HuH-7.5 (cell line): ENCODE results near the gene SHKBP1.

ENCODE experiments used
- DNase-seq: peaks from one replicate; pipeline ENCODE4 v3.0.0; 2011; ENCODE audit warnings: low spot score

The SHKBP1 gene

GRCh38 chr19:40601134-40601974 is 24.7 kb downstream of the SHKBP1 start, which contains the start of gene LTBP4:
LTBP4 (plus strand) TSS chr19:40601369; CDS start chr19:40601388, 19 bp downstream.
- DNase-seq: no peak

GRCh38 chr19:40603071-40603388 is 26.4 kb downstream of the SHKBP1 start:
- DNase-seq: no peak

- peak; percentile 100 for DNase-seq
Observed at GRCh38 chr19:40603389-40604170, 26.9 kb downstream of the SHKBP1 start.

- DNase-seq: no peak
Observed at GRCh38 chr19:40604171-40604646, 27.5 kb downstream of the SHKBP1 start.

DNA sequence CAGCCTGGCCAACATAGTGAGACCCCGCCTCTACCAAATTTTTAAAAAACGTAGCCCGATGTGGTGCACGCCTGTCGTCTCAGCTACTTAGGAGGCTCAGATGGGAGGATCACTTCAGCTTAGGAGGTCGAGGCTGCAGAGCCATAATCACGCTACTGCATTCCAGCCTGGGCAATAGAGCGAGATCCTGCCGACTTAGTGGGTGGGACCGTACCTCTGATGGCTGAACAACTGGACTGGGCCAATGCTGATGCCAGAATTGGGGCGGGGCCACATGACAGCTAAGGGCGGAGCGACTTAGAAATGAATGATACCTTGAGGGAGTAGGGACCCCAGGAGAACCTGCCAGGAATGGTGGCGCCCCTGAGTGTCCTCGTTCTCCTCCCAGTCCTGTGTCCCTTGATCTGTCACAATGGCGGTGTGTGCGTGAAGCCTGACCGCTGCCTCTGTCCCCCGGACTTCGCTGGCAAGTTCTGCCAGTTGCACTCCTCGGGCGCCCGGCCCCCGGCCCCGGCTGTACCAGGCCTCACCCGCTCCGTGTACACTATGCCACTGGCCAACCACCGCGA is 28.1 kb downstream of the SHKBP1 start:
- DNase-seq: no peak

DNA sequence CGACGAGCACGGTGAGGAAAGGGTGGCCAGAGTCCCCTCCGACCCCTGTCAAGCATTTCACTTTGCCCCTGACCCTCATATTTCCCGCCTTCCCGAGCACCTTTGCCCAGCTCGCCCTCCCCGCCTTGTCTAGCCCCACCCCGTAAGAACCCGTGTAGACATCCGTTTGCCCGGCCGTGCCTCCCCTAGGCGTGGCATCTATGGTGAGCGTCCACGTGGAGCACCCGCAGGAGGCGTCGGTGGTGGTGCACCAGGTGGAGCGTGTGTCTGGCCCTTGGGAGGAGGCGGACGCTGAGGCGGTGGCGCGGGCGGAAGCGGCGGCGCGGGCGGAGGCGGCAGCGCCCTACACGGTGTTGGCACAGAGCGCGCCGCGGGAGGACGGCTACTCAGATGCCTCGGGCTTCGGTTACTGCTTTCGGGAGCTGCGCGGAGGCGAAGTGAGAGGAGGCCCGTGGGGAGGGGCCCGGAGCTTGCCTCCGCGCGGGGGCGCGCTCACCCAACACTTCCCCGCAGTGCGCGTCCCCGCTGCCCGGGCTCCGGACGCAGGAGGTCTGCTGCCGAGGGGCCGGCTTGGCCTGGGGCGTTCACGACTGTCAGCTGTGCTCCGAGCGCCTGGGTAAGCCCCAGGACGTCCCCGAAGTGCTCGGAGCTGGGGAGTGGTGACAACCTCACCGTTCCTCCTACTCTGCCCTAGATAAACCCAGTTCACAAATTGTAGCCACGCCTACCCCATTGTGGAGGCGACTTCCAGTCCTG is 28.7 kb downstream of the SHKBP1 start:
- peak; percentile 88 for DNase-seq

DNA sequence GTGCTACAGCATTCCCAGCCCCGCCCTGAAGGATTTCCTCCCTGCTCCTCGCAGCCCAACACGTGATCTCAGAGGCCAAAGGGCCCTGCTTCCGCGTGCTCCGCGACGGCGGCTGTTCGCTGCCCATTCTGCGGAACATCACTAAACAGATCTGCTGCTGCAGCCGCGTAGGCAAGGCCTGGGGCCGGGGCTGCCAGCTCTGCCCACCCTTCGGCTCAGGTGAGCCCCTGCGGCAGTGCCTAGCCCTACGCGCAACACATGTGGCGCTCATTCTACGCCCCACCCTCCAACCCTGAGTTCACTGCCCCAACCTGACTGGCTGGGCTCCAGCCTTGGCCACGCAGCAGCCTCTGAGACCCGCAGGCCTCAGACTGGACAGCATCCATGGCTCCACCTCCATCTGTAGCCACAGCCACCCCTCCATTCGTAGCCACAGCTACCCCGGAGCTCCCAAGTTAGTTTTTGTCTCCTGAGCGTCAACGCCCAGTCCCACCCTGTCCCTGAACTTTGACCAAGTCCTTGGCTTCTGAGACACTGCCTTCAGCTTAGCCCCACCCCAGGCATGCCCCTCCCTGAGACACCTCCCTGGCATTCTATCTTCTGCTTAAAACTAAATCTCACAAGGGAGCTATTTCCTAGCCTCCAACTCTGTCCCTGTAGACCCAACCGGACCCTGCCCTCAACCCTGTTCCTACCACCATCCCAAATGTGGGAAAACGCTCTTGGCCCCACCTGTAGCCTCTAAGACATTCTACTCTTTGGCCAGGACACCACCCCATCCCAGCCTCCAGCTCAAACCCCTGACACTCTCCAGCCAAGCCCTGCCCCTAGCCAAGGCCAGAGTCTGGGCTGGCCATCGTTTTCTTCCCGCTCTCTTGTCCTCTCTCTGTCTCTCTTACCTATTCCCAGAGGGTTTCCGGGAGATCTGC is 30.9 kb downstream of the SHKBP1 start:
- no peak for DNase-seq

- no peak for DNase-seq
Observed at GRCh38 chr19:40608240-40608621, 31.6 kb downstream of the SHKBP1 start.

- DNase-seq: no peak
Observed at GRCh38 chr19:40608957-40609356, 32.3 kb downstream of the SHKBP1 start.

DNA sequence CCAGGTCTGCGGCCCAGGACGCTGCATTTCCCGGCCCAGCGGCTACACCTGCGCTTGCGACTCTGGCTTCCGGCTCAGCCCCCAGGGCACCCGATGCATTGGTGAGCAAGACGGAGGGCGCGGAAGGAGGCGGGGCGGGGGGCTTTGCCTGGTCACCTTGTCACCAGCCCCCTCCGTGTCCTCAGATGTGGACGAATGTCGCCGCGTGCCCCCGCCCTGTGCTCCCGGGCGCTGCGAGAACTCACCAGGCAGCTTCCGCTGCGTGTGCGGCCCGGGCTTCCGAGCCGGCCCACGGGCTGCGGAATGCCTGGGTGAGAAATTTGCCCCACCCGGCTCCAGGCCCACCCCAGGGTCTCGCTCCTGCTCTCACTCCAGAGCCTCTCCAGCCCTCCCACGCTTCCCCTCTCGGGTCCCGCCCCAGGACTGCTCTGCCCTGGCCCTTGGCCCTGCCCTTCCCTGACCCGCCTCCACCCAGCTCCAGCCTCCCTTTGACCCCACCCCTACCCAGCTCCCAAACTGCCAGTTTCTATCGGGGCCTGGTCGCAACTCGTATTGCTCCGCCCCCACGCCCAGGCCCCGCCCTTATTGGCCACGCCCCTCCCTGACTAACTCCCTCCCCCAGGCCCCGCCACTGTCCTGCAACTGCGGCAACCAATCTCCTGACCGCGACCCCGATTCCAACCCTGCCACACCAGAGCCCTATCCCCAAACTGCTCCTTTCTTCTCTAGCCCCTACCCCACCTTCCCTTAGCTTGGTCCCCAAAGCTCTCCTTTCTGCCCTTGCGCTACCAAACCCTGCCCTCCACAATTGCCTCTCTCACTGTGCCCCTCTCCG is 33.1 kb downstream of the SHKBP1 start:
- DNase-seq: peak; percentile 80

- no peak for DNase-seq
Observed at GRCh38 chr19:40610396-40611064, 33.9 kb downstream of the SHKBP1 start.

DNA sequence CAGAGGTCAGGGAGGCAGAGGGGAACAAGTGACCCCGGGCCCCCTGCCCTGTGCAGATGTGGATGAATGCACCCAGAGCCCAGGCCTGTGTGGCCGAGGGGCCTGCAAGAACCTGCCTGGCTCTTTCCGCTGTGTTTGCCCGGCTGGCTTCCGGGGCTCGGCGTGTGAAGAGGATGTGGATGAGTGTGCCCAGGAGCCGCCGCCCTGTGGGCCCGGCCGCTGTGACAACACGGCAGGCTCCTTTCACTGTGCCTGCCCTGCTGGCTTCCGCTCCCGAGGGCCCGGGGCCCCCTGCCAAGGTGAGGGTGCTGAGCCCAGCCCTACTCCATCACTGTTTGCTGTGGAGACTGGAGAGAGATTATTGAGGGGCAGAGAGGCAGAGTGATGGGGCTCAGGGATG is 34.4 kb downstream of the SHKBP1 start:
- DNase-seq: no peak

DNA sequence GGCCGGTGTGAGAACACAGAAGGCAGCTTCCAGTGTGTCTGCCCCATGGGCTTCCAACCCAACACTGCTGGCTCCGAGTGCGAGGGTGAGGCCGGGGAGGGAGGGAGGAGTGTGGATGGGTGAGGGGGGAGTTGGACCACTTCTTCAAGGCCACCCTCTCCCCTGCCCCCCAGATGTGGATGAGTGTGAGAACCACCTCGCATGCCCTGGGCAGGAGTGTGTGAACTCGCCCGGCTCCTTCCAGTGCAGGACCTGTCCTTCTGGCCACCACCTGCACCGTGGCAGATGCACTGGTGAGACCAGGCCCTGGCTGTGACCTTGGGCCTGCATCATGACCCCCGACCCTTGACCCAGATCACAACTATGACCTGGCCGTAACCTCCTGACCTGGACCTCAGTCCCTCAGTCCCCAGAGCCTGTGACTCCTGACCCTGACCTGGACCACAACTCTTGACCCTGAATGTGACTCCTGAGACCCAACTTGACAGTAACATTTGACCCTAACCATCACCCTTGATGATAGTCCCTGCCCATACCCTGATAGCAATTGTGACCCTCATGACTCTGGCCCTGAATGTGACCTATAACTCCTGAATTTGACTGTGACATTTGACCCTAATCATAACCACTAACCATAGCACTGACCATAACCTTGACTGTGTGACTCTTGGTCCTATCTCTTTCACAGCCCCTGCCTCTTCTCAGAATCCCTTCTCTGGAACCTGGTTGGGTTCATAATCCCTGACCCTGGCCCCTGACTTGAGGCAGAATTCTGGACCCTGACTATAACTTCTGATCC is 35.4 kb downstream of the SHKBP1 start:
- no peak for DNase-seq

DNA sequence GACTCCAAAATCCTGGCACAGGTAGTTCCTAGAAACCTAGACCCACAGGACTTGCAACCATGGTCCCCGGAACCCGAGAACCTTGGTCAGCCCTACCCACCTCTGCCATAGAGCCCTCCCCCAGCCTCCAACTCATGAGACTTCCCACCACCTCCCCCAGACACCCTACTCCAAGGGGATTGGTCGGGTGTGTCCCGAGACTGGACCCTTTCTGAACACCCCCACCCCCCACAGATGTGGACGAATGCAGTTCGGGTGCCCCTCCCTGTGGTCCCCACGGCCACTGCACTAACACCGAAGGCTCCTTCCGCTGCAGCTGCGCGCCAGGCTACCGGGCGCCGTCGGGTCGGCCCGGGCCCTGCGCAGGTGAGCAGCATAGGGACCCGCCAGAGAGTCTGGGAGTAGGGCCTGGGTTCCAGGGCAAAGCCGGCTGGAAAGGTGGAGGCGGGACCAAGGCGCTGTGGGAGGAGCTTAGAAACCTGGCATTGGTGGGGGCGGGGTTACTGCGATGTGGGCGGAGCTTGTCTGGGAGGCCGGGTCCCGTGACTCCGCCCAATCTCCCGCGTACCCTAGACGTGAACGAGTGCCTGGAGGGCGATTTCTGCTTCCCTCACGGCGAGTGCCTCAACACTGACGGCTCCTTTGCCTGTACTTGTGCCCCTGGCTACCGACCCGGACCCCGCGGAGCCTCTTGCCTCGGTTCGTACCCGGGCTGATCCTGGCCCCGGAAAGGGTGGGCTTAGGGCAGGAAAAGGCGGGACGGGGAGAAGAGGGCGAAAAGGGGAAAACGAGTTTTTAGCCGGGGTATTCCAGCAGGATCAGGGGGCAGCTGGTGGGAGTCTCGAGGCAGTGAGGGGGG is 36.4 kb downstream of the SHKBP1 start:
- DNase-seq: no peak

DNA sequence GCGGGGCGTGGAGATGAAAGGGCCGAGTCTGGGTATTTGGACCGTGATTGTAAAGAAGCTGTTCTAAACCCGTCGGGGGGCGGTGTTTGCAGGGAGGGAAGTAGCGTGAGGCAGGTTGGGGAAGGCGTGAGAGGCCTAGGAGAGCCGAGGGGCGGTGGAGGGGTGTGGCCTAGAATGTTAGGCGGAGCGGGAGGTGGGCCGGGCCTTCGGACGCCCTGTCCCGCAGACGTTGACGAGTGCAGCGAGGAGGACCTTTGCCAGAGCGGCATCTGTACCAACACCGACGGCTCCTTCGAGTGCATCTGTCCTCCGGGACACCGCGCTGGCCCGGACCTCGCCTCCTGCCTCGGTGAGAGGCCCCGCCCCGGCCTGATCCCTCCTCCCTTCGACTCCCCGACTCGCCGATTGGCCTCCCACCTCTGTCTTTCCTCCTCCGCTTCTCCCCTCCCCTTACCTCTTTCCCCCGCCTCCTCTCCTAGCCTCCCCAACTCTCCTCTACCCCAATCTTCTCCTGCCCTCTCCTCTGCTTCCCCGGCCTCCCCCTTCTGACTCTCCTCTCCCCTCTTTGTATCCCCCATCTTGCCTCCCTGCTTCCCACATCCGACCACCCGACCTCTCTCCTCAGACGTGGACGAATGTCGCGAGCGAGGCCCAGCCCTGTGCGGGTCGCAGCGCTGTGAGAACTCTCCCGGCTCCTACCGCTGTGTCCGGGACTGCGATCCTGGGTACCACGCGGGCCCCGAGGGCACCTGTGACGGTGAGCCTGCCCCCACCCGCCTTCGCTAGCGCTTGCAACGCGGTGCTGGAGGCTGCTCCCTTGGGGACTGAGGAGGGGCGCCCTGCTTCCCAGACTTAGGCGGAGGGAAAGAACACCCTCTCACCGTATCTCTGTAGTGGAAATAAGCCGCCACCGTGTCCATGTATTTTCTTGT is 37.3 kb downstream of the SHKBP1 start:
- no peak for DNase-seq

DNA sequence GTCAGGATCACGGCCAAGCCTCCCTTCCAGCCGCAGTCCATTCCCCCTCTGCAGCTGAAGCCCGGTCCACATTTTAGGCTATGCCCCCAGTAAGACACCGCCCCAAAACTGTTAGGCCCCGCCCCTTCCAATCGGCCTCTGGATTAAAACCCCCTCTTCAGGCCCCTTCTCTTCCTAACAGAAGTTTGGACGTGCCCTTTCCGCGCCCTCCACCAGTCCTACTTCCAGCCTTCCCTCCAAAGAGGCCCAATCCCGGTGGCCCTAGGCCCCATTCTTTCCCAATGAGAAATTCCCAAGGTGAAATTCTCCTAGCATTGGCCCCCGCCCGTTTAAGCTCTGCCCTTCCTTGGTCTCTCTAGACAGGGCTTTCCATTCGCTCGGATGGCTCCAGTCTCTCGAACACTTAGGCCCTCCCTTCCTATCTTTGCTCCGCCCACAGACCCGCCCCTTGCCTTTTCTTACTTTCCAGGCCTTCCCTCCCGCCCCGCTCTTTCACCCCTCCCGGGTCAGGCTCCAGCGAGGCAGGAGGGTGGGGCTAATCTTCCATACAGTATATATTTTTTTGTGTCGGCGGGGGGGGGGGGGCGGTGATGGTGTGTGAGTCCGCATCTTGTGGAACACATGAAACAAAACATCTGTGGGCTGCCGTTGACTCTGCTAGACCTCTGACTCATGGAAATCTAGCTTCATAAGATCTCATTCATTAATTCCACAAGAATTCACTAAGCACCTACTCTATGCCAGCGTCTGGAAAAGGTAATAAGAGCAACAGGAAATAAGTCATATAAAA is 38.1 kb downstream of the SHKBP1 start:
- no peak for DNase-seq
